ENCODE data around the gene SPRR2A.

GRCh38 chr1:153087652-153088051 lies 30.3 kb upstream of the SPRR2A start:
- TF ChIP-seq CTCF (IDR thresholded peaks at IDR 0.05), result no peak
- no peak for TF ChIP-seq POLR2A (IDR thresholded peaks at IDR 0.05)
